T-helper 1 cell treated with Interleukin-12 subunit alpha and Interleukin-12 subunit beta and Interleukin-4 antibody, amounts not matched to agents 30 μg/mL and 1 μg/mL, for 36 hours (primary cell): ENCODE data around the gene MSH3.

Experiments used
- H3K27ac Mint-ChIP-seq: one replicate; pipeline ENCODE4 v1.8.0; 2021; ENCODE audit warnings: mild to moderate bottlenecking, mixed read lengths
- H3K27me3 Mint-ChIP-seq: one replicate; pipeline ENCODE4 v1.8.0; 2021; ENCODE audit warnings: low read depth, mixed read lengths
- H3K36me3 Mint-ChIP-seq: one replicate; pipeline ENCODE4 v1.8.0; 2021; ENCODE audit warnings: low read depth, mixed read lengths
- H3K4me1 Mint-ChIP-seq: one replicate; pipeline ENCODE4 v1.8.0; 2021; ENCODE audit warnings: low read depth, mixed read lengths
- H3K4me3 Mint-ChIP-seq: one replicate; pipeline ENCODE4 v1.8.0; 2021; ENCODE audit warnings: mild to moderate bottlenecking, moderate library complexity, mixed read lengths
- H3K9me3 Mint-ChIP-seq: one replicate; pipeline ENCODE4 v1.8.0; 2021; ENCODE audit warnings: mixed read lengths

MSH3 gene

GRCh38 chr5:80904533-80905187 is 250.2 kb downstream of the MSH3 start:
- Mint-ChIP-seq H3K27me3 (no peaks in the 10 kb centered on the region), H3K36me3 (peaks cover 14% of the 10 kb centered on the region), H3K9me3 (peaks cover 10% of the 10 kb centered on the region), H3K4me3 (no peak overlapping the region), H3K4me1 (no peaks in the 10 kb centered on the region), H3K27ac (no peak overlapping the region)

GRCh38 chr5:80905405-80905804 is 251.0 kb downstream of the MSH3 start:
- Mint-ChIP-seq H3K4me1 (no peaks in the 10 kb centered on the region), H3K4me3 (no peak overlapping the region), H3K27me3 (no peaks in the 10 kb centered on the region), H3K9me3 (peaks cover 10% of the 10 kb centered on the region), H3K27ac (no peak overlapping the region), H3K36me3 (peaks cover 14% of the 10 kb centered on the region)

GRCh38 chr5:80912479-80912878 is 258.0 kb downstream of the MSH3 start:
- Mint-ChIP-seq H3K4me3 (no peak overlapping the region), H3K4me1 (peaks cover 2% of the 10 kb centered on the region), H3K27me3 (no peaks in the 10 kb centered on the region), H3K36me3 (no peaks in the 10 kb centered on the region), H3K9me3 (no peaks in the 10 kb centered on the region), H3K27ac (no peak overlapping the region)

GRCh38 chr5:80915716-80916115 is 261.3 kb downstream of the MSH3 start:
- Mint-ChIP-seq H3K9me3 (no peaks in the 10 kb centered on the region), H3K36me3 (peaks cover 2% of the 10 kb centered on the region), H3K27ac (no peak overlapping the region), H3K4me3 (no peak overlapping the region), H3K27me3 (no peaks in the 10 kb centered on the region), H3K4me1 (peaks cover 6% of the 10 kb centered on the region)

- H3K27me3 Mint-ChIP-seq: no peaks in the 10 kb centered on the region
- no peaks in the 10 kb centered on the region for H3K9me3 Mint-ChIP-seq
- peaks cover 6% of the 10 kb centered on the region for H3K4me1 Mint-ChIP-seq
- no peak overlapping the region for H3K27ac Mint-ChIP-seq
- peaks cover 2% of the 10 kb centered on the region for H3K36me3 Mint-ChIP-seq
- no peak overlapping the region for H3K4me3 Mint-ChIP-seq
These were observed 262.2 kb downstream of the MSH3 start for GRCh38 chr5:80916676-80917075.

- Mint-ChIP-seq H3K36me3 (peaks cover 2% of the 10 kb centered on the region), H3K9me3 (no peaks in the 10 kb centered on the region), H3K4me1 (peaks cover 6% of the 10 kb centered on the region), H3K27ac (no peak overlapping the region), H3K27me3 (no peaks in the 10 kb centered on the region), H3K4me3 (no peak overlapping the region)
These were observed 263.2 kb downstream of the MSH3 start for GRCh38 chr5:80917631-80918030.

GRCh38 chr5:80919678-80920196 is 265.3 kb downstream of the MSH3 start:
- Mint-ChIP-seq H3K27ac (no peak overlapping the region), H3K36me3 (peaks cover 2% of the 10 kb centered on the region), H3K27me3 (no peaks in the 10 kb centered on the region), H3K9me3 (no peaks in the 10 kb centered on the region), H3K4me1 (peaks cover 6% of the 10 kb centered on the region), H3K4me3 (no peak overlapping the region)

- no peaks in the 10 kb centered on the region for H3K9me3 Mint-ChIP-seq
- no peaks in the 10 kb centered on the region for H3K27me3 Mint-ChIP-seq
- H3K4me1 Mint-ChIP-seq: peaks cover 6% of the 10 kb centered on the region
- H3K27ac Mint-ChIP-seq: no peak overlapping the region
- no peak overlapping the region for H3K4me3 Mint-ChIP-seq
- peaks cover 2% of the 10 kb centered on the region for H3K36me3 Mint-ChIP-seq
These were observed 265.9 kb downstream of the MSH3 start for GRCh38 chr5:80920333-80920732.

GRCh38 chr5:80921026-80921425 is 266.6 kb downstream of the MSH3 start:
- Mint-ChIP-seq H3K36me3 (peaks cover 2% of the 10 kb centered on the region), H3K27me3 (no peaks in the 10 kb centered on the region), H3K27ac (no peak overlapping the region)

GRCh38 chr5:80925931-80926330 is 271.5 kb downstream of the MSH3 start:
- no peaks in the 10 kb centered on the region for H3K9me3 Mint-ChIP-seq
- H3K4me1 Mint-ChIP-seq: no peaks in the 10 kb centered on the region
- H3K27ac Mint-ChIP-seq: no peak overlapping the region
- H3K27me3 Mint-ChIP-seq: no peaks in the 10 kb centered on the region
- H3K4me3 Mint-ChIP-seq: no peak overlapping the region
- no peaks in the 10 kb centered on the region for H3K36me3 Mint-ChIP-seq

More at GRCh38 chr5:80921026-80921425, 266.6 kb downstream of the MSH3 start:
- no peaks in the 10 kb centered on the region for H3K9me3 Mint-ChIP-seq
- peaks cover 6% of the 10 kb centered on the region for H3K4me1 Mint-ChIP-seq
- H3K4me3 Mint-ChIP-seq: no peak overlapping the region
